ENCODE results near the gene LRRC4C.
"Not testable (repeated sequence)": the region's sequence is repeated elsewhere in the genome, so short reads cannot be mapped to it uniquely, and the experiment has no call there.

LRRC4C gene

DNA sequence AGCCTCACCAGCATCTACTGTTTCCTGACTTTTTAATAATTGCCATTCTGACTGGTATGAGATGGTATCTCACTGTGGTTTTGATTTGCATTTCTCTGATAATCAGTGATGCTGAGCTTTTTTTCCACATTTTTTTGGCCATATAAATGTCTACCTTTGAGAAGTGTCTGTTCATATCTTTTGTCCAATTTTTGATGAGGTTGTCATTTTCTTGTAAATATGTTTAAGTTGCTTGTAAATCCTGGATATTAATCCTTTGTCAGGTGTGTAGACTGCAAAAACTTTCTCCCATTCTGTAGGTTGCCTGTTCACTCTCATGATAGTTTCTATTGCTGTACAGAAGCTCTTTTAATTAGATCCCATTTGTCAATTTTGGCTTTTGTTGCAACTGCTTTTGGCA lies 439.8 kb downstream of the LRRC4C start:
- not testable (repeated sequence) for DNase-seq (ENCODE audit: low read depth)

DNA sequence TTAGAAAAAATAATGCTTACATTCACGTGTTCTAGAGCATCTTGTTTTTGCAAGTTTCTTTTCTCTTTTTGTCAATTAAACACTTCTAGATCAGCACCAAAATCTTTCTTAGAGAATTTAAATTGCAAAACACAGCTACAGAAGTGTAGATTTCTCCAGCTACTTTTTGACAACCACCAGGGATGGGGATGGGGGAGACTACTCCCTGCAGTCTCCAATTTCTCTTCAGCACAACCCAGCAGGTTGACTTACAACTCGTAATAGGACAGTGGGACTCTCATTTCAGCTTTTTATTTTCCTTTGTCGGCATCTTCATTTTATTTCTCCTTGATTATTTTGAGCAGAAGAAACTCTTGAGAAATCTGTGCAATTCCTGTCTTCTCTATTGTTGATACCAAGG lies 441.2 kb downstream of the LRRC4C start:
- no peak for DNase-seq (ENCODE audit: low read depth)

DNA sequence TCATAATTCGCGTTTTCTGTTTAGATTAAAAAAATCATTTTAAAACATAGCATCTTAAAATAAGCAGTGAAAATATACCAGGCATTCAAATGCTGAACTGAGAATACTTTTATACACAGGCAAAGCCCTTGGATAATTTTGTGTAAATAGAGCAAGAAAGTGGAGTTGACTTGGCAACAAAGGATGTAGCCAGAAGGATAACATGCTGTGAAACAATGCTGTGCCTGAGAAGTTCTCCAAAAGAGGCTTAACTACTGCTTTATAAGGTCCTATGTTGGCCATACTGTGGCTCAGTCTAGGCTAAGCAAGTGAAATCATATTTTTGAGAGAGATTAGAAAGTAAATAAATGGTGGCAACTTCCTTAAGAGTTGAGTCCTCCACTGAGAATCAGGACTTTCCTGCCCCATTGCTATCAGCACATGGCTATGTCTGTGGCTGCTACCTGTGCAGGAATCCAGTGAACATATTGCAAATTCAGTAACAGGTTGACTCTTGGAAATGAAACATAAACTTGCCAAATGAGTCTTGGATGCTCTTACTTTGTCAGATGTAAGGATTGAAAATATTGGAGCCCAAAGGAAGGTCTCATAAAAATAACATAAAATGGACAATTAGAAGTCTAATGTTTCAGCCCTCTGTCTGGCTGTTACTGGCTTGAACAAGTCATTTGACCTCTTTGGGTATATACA lies 448.9 kb downstream of the LRRC4C start:
- no peak for DNase-seq (ENCODE audit: low read depth)

DNA sequence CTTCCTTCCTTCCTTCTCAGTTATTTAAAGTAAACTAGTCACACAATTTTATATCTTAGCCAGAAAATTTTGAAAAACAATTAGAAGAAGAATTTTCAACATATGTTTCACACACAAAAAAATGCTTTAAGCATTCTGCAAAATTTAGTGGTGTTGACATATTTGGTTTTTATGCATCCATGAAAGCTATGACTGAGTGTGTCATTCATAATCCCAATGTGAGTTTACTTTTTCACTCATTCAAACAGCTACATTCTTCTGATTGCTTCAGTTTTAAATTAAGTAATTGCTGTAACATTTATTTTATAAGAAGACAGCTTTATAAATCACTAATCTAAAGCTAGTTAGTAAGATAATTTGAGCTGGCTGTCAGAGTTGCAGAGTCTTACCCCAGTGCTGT lies 453.5 kb downstream of the LRRC4C start:
- DNase-seq (ENCODE audit: low read depth) = no peak

DNA sequence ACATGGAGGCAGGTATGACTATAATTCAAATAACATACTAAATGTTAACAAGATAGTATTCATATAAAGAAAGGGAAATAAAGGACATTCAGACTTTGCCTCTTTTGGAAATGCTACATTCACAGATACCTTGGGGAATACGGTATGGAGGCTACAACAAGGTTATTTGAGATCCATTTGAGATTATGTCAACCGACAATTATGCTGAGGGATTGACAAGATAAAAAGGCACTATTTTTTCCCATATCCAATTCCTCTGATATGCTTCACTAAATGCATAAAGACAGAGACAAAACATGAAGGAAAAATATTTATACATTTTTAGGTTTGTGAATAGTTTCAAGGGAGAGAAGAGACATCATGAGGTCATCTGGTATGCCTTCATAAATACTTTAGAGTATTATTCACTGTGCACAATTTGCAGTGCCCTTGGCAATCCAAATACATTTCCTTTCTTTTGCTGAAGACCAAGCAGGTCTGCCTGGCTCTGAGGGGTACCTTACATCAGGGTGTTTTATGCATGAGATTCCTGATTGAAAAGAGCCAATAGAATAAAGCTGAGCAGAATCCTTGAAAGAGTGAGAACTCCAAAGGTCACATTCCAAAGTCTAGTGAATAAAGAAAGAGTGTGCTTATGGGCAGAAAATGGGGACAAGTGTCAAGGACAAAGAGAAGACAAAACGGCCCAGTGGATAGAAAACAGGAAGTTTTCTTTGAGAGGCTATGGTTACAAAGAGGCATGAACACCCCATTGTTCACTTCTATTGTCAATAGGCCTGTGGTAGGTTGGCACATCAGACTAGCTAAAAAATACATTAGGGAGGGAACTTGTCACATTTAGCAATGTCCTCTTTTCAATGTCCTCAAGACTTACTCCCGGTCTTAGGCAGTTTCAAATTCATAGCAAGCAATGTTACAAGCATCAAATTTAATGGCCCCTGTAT lies 455.8 kb downstream of the LRRC4C start:
- DNase-seq (ENCODE audit: low read depth) = no peak

DNA sequence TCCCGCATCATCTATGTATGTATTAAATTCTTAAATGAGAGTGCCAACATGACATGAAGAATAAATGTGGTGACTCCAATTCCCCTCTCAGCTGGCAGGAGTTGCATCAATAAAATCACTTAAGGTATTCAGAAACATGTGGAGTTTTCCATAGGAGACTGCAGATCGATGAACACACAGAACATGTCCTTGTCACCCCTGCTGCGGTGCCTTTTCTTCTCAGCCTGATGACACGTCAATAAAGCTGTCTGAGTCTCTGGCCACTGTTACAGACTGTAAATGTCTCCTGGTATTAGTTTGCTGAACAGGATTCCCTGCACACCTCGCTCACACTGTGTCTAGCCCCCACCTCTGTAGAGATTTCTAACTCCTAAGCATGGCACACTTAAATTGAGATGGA lies 460.5 kb downstream of the LRRC4C start:
- no peak for DNase-seq (ENCODE audit: low read depth)

DNA sequence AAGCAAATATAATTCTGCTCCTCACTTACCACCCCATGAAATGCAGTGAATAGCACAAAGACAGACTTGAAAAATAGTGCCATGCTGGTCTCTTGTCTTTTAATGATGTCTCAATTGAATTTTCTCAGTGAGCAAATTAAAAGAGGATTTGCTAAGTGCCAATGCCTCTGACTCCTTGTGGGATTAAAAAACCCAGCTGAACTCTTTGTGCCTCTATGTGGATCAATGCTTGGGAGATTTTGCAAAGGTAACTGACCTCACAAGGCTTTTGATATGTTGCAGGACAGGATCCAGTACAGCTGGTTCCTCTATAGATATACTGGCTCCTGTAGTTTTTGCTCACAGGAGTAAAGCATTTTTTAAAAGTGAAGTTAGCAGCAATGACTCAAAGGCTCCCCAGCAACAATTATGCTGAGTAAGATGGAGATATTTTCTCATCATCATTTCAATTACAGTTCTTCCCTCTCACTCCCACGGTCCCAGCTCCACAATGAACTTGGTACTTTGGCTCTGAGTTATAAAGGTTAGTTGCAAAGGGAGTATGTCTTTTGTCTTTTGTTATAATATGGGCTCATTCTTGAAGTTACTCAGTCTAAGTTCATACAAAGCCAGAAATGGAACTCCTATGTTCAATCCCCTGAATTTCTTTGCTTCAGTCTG lies 471.5 kb downstream of the LRRC4C start:
- no peak for DNase-seq (ENCODE audit: low read depth)

DNA sequence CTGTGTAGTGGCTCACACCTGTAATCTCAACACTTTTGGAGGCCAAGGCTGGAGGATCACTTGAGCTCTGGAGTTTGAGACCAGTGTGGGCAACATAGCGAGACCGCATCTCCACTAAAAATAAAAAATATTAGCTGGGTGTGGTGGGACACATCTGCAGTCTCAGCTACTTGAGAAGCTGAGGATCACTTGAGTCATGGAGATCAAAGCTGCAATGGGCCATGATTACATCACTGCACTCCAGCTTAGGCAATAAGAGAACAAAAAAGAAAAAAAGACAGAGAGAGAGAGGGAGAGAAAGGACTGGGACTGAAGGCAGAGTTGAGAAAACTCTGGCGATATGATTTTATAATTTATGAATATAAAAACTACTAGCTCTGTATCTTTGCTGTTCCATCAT lies 473.1 kb downstream of the LRRC4C start:
- no peak for DNase-seq (ENCODE audit: low read depth)

DNA sequence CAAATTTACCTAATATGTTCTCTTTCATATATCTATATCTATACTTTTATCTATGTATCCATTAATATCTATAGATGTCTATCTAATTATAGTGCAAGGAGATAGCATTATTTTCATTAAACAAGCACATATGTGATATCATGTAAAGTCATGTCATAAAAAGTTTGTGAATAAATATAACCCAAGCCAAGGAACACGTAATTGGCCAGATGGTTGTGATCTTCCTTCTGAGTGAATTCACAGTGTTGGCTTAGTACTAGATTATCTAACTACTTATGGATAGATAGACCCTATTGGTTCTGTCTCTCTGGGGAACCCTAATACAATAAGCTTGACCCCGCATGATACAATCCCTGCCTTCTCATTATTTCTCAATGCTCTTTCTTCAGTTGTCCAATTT lies 484.4 kb downstream of the LRRC4C start:
- DNase-seq (ENCODE audit: low read depth) = no peak

DNA sequence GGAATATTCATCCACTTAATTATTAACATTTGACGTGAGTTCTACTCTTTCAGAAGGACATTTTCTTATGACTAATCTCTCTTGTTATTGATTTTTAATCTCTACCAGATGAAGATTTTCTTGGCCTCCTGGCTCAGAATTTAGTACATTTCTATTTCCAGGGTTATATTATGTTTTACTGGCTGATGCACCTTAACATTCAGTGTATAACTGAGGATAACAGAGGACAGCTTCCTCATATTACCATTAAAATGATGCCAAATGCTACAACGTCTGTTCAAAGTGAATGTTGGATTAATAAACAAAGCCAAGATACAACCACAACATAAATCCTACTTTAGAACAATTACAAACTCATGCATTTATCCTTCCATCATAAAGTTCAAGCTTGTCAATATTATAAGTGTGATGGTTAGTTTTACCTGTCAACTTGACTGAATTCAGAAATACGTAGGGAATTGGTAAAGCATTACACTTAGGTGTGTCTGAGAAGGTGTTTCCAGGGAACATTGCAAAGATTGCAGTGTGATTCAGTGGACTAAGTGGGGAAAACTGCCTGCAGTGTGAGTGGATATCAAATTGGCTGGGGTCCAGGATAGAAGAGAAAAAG lies 485.2 kb downstream of the LRRC4C start:
- no peak for DNase-seq (ENCODE audit: low read depth)

DNA sequence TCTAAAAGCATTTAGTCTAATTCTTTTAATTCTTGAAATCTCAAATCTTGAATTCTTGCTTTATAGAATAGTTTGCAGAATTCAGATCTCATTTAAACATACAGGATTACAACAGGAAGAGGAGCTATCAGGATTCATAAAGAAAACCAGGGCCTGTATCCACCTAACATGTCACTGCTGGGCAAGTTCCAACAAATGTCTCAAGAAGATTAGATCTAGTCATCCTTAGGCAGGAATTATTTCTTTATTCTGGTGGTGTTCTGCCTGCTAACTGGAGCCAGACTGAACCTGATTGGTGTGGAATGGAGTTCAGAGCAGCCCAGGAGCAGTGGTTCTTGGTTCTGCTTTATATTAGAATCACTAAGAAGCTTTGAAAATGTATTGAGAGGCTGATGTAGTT lies 500.7 kb downstream of the LRRC4C start:
- DNase-seq (ENCODE audit: low read depth) = no peak

DNA sequence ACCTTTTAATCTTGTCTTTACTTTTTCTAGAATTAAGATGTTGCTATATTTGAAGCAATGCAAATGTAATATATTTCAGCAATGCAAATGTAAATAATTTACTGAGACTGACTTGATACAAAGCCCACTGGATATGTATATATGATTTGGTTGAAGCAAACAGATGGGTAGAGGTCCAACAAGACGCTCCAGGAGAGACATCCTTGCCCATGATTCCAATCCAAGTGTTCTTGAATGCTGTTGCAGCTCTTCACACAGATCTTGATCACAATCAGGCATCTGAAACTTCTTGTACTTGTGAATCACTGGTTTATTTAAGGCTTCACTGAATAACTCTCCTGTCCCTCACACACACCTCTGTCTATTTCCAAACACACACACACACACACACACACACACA lies 507.0 kb downstream of the LRRC4C start:
- DNase-seq (ENCODE audit: low read depth) = no peak

DNA sequence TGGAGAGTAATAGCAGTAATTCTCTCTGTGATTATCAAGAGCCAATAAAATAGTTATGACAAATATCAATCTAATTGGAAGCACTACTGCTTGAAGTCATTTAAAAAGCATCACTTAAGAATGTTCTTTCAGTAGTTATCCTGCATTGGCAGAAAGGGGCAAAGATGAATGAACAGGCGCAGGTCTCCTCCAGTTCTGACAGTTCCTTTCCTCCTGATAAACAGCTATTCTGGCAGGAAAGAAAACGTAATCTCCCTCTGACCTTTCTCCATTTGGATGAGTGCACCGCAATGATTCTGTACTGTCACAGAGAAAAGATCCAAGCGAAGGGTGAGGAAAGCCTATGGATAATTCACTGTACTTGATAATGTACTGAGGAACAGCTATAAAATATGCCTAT lies 521.5 kb downstream of the LRRC4C start:
- no peak for DNase-seq (ENCODE audit: low read depth)

DNA sequence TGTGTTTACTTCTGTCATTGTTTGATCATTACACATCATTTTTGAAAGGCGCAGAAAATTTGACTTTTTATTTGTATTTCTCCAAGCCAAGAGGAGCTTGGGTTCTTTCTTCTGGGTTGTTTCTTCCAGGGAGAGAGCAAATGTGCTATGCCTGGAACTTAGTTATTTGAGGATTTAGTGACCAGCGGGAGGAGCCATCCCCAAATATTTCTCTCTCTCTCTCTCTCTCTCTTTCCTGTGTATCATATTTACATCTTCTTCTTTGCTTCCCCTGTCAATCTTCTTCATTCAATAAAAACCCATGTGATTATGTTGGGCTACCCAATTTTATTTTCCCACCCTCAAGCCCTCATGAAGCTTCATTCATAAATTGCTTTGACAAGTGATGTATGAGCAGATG lies 534.5 kb downstream of the LRRC4C start:
- no peak for DNase-seq (ENCODE audit: low read depth)

DNA sequence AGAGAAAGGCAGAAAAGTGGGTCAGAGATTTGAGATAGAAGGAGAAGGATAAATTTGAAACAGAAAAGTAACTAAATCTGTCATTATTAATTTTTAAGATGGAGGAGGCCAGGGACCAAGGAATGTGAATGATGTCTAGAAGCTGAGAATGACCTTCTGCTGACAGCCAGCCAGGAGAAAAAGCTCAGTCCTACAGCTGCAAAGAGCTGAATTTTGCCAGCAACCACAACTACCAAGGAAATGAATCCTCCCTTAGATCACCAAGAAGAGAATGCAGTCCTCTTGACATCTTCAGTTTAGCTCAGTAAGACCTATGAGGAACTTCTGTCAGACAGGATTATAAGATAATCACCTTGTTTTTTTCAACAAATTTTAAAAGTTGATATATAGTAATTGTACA lies 538.2 kb downstream of the LRRC4C start:
- DNase-seq (ENCODE audit: low read depth) = no peak

DNA sequence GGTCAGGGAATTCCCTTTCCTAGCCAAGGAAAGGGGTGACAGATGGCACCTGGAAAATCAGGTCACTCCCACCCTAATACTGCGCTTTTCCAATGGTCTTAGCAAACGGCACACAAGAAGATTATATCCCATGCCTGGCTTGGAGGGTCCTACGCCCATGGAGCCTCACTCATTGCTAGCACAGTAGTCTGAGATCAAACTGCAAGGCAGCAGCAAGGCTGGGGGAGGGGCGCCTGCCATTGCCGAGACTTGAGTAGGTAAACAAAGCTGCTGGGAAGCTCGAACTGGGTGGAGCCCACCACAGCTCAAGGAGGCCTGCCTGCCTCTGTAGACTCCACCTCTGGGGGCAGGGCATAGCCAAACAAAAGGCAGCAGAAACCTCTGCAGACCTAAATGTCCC lies 548.7 kb downstream of the LRRC4C start:
- not testable (repeated sequence) for DNase-seq (ENCODE audit: low read depth)

DNA sequence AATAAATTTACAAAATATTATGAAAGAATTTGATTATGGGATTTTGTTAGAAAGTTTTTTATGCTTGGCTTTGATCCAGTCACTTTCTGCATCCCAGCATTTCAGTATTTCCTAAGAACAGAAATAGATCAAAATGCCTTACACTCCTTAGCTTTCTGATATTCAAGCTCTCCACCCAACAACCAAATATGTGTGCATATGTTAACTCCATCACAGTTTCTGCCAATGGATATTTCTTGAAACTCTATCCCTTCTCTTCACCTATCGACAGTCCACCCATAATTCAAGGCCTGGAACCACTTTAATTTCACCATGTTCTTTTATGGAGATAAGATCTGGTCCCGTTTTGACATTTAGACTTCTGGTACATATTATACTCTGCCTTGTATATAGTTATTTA lies 565.0 kb downstream of the LRRC4C start:
- no peak for DNase-seq (ENCODE audit: low read depth)

DNA sequence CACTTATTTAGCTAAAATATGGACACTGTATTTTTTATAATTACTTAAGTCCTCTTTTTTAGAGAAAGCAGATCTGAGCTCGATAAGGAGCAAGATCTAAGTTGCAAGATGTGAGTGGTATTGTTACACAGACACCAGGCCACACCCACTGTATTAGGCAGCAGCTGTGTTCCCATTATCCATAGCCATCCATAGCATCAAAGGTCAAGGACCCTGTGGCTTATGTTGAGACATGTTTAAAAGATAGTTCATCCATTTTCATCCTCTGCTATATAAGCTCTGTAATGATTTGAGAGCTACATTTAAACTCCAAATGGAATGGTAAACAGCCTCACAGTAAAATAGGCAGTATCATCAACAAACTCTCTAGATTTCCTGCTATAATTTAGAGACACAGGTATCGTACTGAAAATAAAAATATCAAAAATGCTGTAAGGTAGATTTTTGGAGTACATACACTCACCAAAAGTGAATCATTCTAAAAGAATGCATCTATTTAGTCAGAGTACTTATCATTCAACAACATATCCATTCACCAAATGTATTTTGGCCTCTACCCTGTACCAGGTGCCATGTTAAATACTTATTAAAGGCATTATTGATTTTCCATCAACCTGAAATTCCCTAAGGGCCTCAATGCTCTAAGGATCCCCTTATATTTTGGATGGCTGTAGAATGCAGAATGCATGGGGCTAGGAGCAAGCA lies 574.0 kb downstream of the LRRC4C start:
- no peak for DNase-seq (ENCODE audit: low read depth)

DNA sequence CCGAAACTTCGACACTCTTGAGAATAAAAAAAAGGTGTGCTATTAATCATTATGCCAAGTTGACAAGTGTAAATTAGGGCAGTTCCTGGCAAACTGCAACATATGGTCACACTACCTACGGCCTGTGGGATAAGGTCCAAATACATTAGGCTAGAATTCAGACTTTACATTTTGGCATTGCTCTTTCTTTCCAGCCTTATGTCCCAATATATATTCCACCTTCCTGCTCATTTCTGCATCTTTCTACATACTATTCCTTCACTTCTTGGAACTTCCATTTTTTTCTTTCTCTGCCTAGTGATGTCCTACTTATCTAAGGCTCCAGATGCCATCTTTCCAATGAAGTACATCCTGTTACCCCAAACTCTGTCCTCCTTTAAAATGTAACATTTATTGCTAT lies 577.2 kb downstream of the LRRC4C start:
- DNase-seq (ENCODE audit: low read depth) = no peak

DNA sequence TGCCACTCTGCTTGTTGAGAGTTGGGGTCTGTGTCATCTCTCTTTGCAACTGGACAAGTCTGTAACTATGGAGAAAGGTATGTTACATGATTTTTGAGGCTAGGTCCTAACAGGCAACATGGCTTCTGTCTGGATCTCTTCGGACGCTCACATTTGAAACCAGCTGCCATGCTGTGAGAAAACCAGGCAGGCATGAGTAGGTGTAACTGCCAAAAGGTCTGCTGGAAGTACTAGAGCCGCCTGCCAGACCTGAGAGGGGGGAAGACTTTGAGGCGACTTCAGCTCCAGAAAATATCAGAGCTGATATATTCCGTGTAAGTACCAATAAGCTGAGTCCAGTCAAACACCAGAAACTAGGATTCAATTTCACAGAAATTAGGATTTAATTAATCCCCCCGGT lies 579.5 kb downstream of the LRRC4C start:
- no peak for DNase-seq (ENCODE audit: low read depth)

DNA sequence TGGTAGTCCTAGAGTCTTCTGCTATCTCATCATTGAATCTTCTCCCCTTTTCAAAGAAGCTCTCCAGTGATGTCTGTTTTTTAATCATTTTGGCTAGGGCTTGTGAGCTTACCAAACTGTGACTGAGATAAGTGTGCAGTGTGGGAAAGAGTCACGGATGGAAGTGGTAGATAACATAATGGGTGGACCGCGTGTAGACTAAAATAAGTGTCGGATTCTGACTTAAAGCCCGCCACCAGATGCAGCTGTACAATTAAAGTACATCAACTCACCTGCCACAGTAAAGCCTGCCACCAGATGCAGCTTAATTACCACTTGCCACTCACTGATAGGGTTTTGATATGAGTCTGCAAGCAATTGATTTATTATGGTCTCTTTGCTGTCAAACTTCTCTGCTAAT lies 581.5 kb downstream of the LRRC4C start:
- DNase-seq (ENCODE audit: low read depth) = no peak

DNA sequence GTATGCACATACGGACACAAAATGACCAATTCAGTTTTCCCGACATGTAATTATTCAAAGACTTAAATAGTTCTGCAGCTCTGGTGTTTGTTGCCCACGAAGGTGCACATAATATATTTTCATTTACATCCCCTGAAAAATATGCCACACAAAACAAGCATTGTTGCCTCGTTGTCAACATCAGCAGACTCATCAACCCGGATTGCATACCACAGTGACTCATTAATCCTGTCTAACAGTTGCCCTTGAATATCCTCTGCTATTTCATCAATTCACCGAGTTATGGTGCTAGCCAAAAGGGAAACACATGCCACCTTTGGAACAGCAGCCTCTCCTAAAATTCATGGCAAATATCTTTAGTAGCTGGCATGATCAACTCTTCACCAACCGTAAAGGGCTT lies 582.2 kb downstream of the LRRC4C start:
- no peak for DNase-seq (ENCODE audit: low read depth)
